HepG2 (cell line): ENCODE data around the gene P2RY6. TPM values are rescaled to one million over a fixed set of nuclear protein-coding genes. Genes with fewer than 3 reads are reported as not detected.

ENCODE experiments used
- ATAC-seq: fragments of 200-7000 bp; cut with Tn5 transposase; 3 replicates; pipeline ENCODE4 v1.9.1; 2020; ENCODE audit warnings: mild to moderate bottlenecking, moderate library complexity
- BruUV-seq: library from RNA; stranded (reverse); fragments of 400-500 nt; replicated peaks from 2 replicates; lab custom pipeline; 2021; lab: Mats Ljungman, UMichigan
- CTCF ChIA-PET: fragments of 300-600 bp; formaldehyde crosslinking; extraction: SDS; loops from one replicate; lab custom pipeline; 2021; ENCODE audit warnings: low total read pairs, inconsistent platforms, low intra/inter-chr PET ratio; lab: Yijun Ruan, JAX
- POLR2A ChIA-PET: fragments of 350-600 bp; sonication (Branson Sonifier 250); formaldehyde crosslinking; loops from one replicate; lab custom pipeline; 2020; ENCODE audit warnings: antibody characterized with exemption, inconsistent platforms; lab: Yijun Ruan, JAX
- DNase-seq: peaks from one replicate; pipeline ENCODE4 v3.0.0-alpha.2; 2015; ENCODE audit warnings: low spot score
- FAIRE-seq: peaks from 3 replicates; lab custom pipeline; 2011; peaks lifted over from hg19 to GRCh38; lab: Jason Lieb, UNC
- H2AFZ ChIP-seq: one replicate; pipeline ENCODE4 v1.6.1; 2011; ENCODE audit warnings: low read length, inconsistent platforms
- H3K27ac ChIP-seq: fragments of 300-600 bp; 3 replicates; pipeline ENCODE4 v1.8.0; 2011; ENCODE audit warnings: mixed run types, mild to moderate bottlenecking, mixed read lengths, low read length, inconsistent platforms; ENCODE audit not compliant: insufficient read depth; ENCODE audit errors: extremely low read length
- H3K27me3 ChIP-seq, 2 experiments: fragments of 200-600 bp in 1 of 2; 2 replicates in 1 of 2; 3 replicates in 1 of 2; pipeline versions ENCODE4 v1.6.0 to v1.8.0; 2011; ENCODE audit warnings: low read length in 2 of 2, mild to moderate bottlenecking in 2 of 2, moderate library complexity in 2 of 2, inconsistent platforms in 1 of 2; ENCODE audit not compliant: insufficient read depth in 2 of 2, control insufficient read depth in 1 of 2
- H3K36me3 ChIP-seq, 2 experiments: fragments of 200-600 bp in 1 of 2; replicated peaks in 1 of 2; 2 replicates in 1 of 2; 3 replicates in 1 of 2; pipeline versions ENCODE4 v1.5.1 to v1.8.0; 2011; ENCODE audit warnings: low read length in 2 of 2, inconsistent platforms in 1 of 2; ENCODE audit not compliant: insufficient read depth in 2 of 2, control insufficient read depth in 1 of 2
- H3K4me1 ChIP-seq: 2 replicates; pipeline ENCODE4 v1.5.1; 2012; ENCODE audit warnings: low read length, inconsistent platforms; ENCODE audit not compliant: insufficient read depth
- H3K4me2 ChIP-seq: 2 replicates; pipeline ENCODE4 v1.6.0; 2011; ENCODE audit warnings: low read depth, low read length, inconsistent platforms
- H3K4me3 ChIP-seq, 3 experiments: fragments of 200-600 bp in 1 of 3; sonication (generic), shearing (Covaris generic) in 1 of 3; replicated peaks in 1 of 3; 2 replicates each; pipeline ENCODE4 v1.5.1; 2011 to 2016; ENCODE audit warnings: low read length in 3 of 3, inconsistent platforms in 2 of 3, low read depth in 2 of 3, mild to moderate bottlenecking in 2 of 3, control low read depth in 1 of 3, mixed read lengths in 1 of 3; ENCODE audit not compliant: insufficient read depth in 1 of 3
- H3K79me2 ChIP-seq: one replicate; pipeline ENCODE4 v1.6.1; 2011; ENCODE audit warnings: low read length, inconsistent platforms; ENCODE audit not compliant: insufficient read depth
- H3K9ac ChIP-seq: 2 replicates; pipeline ENCODE4 v1.6.0; 2011; ENCODE audit warnings: mild to moderate bottlenecking, low read depth, low read length, inconsistent platforms; ENCODE audit not compliant: insufficient read depth
- H3K9me3 ChIP-seq: 2 replicates; pipeline ENCODE4 v1.5.1; 2012; ENCODE audit warnings: mild to moderate bottlenecking, low read length
- H4K20me1 ChIP-seq: 2 replicates; pipeline ENCODE4 v1.6.0; 2011; ENCODE audit warnings: inconsistent platforms, mild to moderate bottlenecking, low read length, moderate library complexity; ENCODE audit not compliant: insufficient read depth
- AKNA ChIP-seq: sonication (generic); formaldehyde crosslinking; IDR thresholded peaks from 2 replicates; pipeline ENCODE4 v1.4.0; 2020; ENCODE audit warnings: missing genetic modification reagents, borderline replicate concordance
- BHLHE40 ChIP-seq: IDR thresholded peaks from 2 replicates; pipeline ENCODE4 v1.6.1; 2011; ENCODE audit warnings: low read length, improper control_type of control experiment
- CREM ChIP-seq, 2 experiments: sonication (generic) in 1 of 2; formaldehyde crosslinking in 1 of 2; IDR thresholded peaks; 2 replicates each; pipeline versions ENCODE4 v1.4.0 to v1.6.1; 2016 to 2020; ENCODE audit warnings: antibody characterized with exemption in 1 of 2, mild to moderate bottlenecking in 1 of 2, missing genetic modification reagents in 1 of 2
- FOXO1 ChIP-seq: sonication (generic); formaldehyde crosslinking; IDR thresholded peaks from 2 replicates; pipeline ENCODE4 v1.4.0; 2020; ENCODE audit warnings: missing genetic modification reagents
- GATA4 ChIP-seq: sonication (generic); IDR thresholded peaks from 2 replicates; pipeline ENCODE4 v1.6.1; 2016; ENCODE audit warnings: antibody characterized with exemption, low read depth, borderline replicate concordance
- GPN1 ChIP-seq: sonication (generic); formaldehyde crosslinking; IDR thresholded peaks from 2 replicates; pipeline ENCODE4 v1.5.1; 2020; ENCODE audit warnings: missing genetic modification reagents, borderline replicate concordance
- GZF1 ChIP-seq: sonication (generic); formaldehyde crosslinking; IDR thresholded peaks from 2 replicates; pipeline ENCODE4 v1.5.1; 2020; ENCODE audit warnings: mild to moderate bottlenecking, missing genetic modification reagents
- HDAC1 ChIP-seq: sonication (generic); formaldehyde crosslinking; IDR thresholded peaks from 2 replicates; pipeline ENCODE4 v1.5.1; 2020; ENCODE audit warnings: mild to moderate bottlenecking, missing genetic modification reagents
- HOXA3 ChIP-seq: sonication (generic); formaldehyde crosslinking; IDR thresholded peaks from 2 replicates; pipeline ENCODE4 v1.5.0; 2020; ENCODE audit warnings: missing genetic modification reagents
- KDM5B ChIP-seq: sonication (generic); formaldehyde crosslinking; IDR thresholded peaks from 2 replicates; pipeline ENCODE4 v1.4.0; 2020; ENCODE audit warnings: missing genetic modification reagents, mild to moderate bottlenecking, borderline replicate concordance
- SRY ChIP-seq: sonication (generic); formaldehyde crosslinking; IDR thresholded peaks from 2 replicates; pipeline ENCODE4 v1.8.0; 2022; ENCODE audit warnings: mild to moderate bottlenecking, missing genetic modification reagents
- ZFYVE20 ChIP-seq: sonication (generic); formaldehyde crosslinking; IDR thresholded peaks from 2 replicates; pipeline ENCODE4 v1.8.0; 2023; ENCODE audit warnings: low read depth, mild to moderate bottlenecking, moderate library complexity, missing genetic modification reagents, borderline replicate concordance
- ZNF225 ChIP-seq: sonication (generic); formaldehyde crosslinking; IDR thresholded peaks from 2 replicates; pipeline ENCODE4 v1.4.0; 2020; ENCODE audit warnings: mild to moderate bottlenecking, missing genetic modification reagents
- ZNF256 ChIP-seq: sonication (generic); formaldehyde crosslinking; conservative IDR thresholded peaks from 2 replicates; pipeline ENCODE4 v1.4.0; 2020; ENCODE audit warnings: missing genetic modification reagents
- ZNF430 ChIP-seq: sonication (generic); formaldehyde crosslinking; IDR thresholded peaks from 2 replicates; pipeline ENCODE4 v1.9.0; 2021; ENCODE audit warnings: mild to moderate bottlenecking, missing genetic modification reagents
- ZNF468 ChIP-seq: sonication (generic); formaldehyde crosslinking; IDR thresholded peaks from 2 replicates; pipeline ENCODE4 v1.8.0; 2022; ENCODE audit warnings: mild to moderate bottlenecking, moderate library complexity, missing genetic modification reagents
- WGBS: methylation state at CpG from one replicate; pipeline ENCODE4 v1.1.6; 2017; ENCODE audit warnings: low lambda C conversion rate; 5-methylcytosine and 5-hydroxymethylcytosine counted together
- in situ Hi-C: cut with HindIII; loops from 2 replicates; pipeline ENCODE4 v1.10.0; 2017; ENCODE audit warnings: low pct_unique_long_range_greater_than_20kb; ENCODE audit not compliant: extremely low pct_ligation_motif_present
- intact Hi-C: fragments of 100-400 bp; cut with micrococcal nuclease; formaldehyde crosslinking; loops from one replicate; pipeline ENCODE4 v1.10.0; 2022; ENCODE audit not compliant: unreplicated experiment
- polyA plus RNA-seq, 8 experiments: library from polyadenylated mRNA; depleted of rRNA in 3 of 8; stranded (reverse) in 7 of 8; unstranded in 1 of 8; fragments of >200 nt; fragmentation: Illumina TruSeq in 4 of 8; extraction: Trizol in 4 of 8; gene quantifications; 2 replicates each; pipeline versions ENCODE4 v1.2.1 to v1.2.3, GENCODE V29; 2011 to 2016; ENCODE audit warnings: low read depth in 4 of 8, missing spikeins in 1 of 8, mixed read lengths in 1 of 8; ENCODE audit not compliant: insufficient read depth in 1 of 8
- total RNA-seq, 5 experiments: library from RNA; depleted of rRNA; stranded (reverse); fragments of >200 nt; fragmentation: Illumina TruSeq; extraction: Trizol; gene quantifications; 2 replicates each; pipeline ENCODE4 v1.2.3, GENCODE V29; 2016; ENCODE audit warnings: low read depth in 1 of 5

The P2RY6 gene
- total and polyA plus RNA-seq, 2 of the 13 experiments (the other 11 are each of a cell fraction or from before 2014, with no cell fraction given) = 0.09 to 0.29 TPM

- WGBS = 25% methylated on average over 3 of the region's 3 CpGs
- no peaks in the 10 kb centered on the region for H3K79me2 ChIP-seq
- in situ Hi-C loops (no loop called here), intact Hi-C loops (no loop called here)
- no peak for DNase-seq
- no peak overlapping the region for H3K4me3 ChIP-seq
- H3K36me3 ChIP-seq = no peaks in the 10 kb centered on the region
- ChIA-PET POLR2A (no interaction called here), CTCF (no interaction called here)
- no peak for FAIRE-seq
- H4K20me1 ChIP-seq = no peaks in the 10 kb centered on the region
- H3K27ac ChIP-seq = no peak overlapping the region
- H3K4me1 ChIP-seq = peaks cover 15% of the 10 kb centered on the region
- H3K4me2 ChIP-seq = no peak overlapping the region
- no TSS peak for BruUV-seq
- no peak overlapping the region for H2AFZ ChIP-seq
- H3K27me3 ChIP-seq = peaks cover 2 to 24% of the 10 kb centered on the region in 2 experiments; a peak in 4 of 5 replicates
- H3K9ac ChIP-seq = no peak overlapping the region
- TF ChIP-seq HOXA3 (CRISPR knock-in tag) (no peak), KDM5B (no peak), BHLHE40 (no peak), SRY (no peak), GZF1 (CRISPR knock-in tag) (no peak), FOXO1 (CRISPR knock-in tag) (no peak), GPN1 (CRISPR knock-in tag) (no peak), GATA4 (no peak), CREM (IDR thresholded peaks at IDR 0.05) (no peak), CREM (CRISPR knock-in tag; IDR thresholded peaks at IDR 0.05) (no peak)
- TF ChIP-seq, all 625 proteins: peak for 0
- no peak for ATAC-seq
- H3K9me3 ChIP-seq = no peaks in the 10 kb centered on the region
Observed at GRCh38 chr11:73259406-73260126, 12.6 kb upstream of the P2RY6 start.

DNA sequence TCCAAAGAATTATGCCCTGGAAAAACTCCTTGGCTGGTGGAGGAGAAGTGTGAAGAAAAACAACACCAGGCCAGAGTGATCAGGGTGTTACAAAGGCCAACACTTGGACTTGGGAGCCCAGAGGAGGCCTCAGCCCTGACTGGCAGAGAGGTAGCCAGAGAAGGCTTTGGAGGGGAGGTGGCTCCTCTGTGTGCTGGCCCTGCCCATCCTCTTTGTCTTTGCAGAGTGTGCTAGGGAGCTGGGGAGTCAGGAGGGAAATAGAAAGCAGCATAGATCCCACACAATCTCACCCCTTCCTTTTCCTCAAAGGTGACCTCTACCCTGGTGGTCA lies 12.0 kb upstream of the P2RY6 start:
- Histone ChIP-seq H3K9ac (no peak overlapping the region), H3K9me3 (no peaks in the 10 kb centered on the region), H3K36me3 (no peaks in the 10 kb centered on the region), H2AFZ (no peak overlapping the region), H3K27ac (no peak overlapping the region), H4K20me1 (no peaks in the 10 kb centered on the region), H3K4me1 (peaks cover 20% of the 10 kb centered on the region), H3K4me3 (no peak overlapping the region), H3K4me2 (no peak overlapping the region), H3K27me3 (peaks cover 2 to 29% of the 10 kb centered on the region in 2 experiments; a peak in 4 of 5 replicates), H3K79me2 (no peaks in the 10 kb centered on the region)
- POLR2A ChIA-PET = no interaction called here
- no TSS peak for BruUV-seq
- in situ Hi-C loops (no loop called here), intact Hi-C loops (no loop called here)
- ATAC-seq = no peak
- CTCF ChIA-PET = no interaction called here
- FAIRE-seq = no peak
- no peak for DNase-seq
- TF ChIP-seq ZFYVE20 (CRISPR knock-in tag) (no peak), AKNA (CRISPR knock-in tag) (no peak), HDAC1 (CRISPR knock-in tag) (no peak), ZNF468 (CRISPR knock-in tag) (no peak), ZNF225 (CRISPR knock-in tag) (no peak), ZNF430 (CRISPR knock-in tag) (no peak), ZNF256 (CRISPR knock-in tag) (no peak)
